IMR-90 (cell line): Measurements from ENCODE around the gene ZNF584. TPM values are rescaled to one million over a fixed set of nuclear protein-coding genes. Genes with fewer than 3 reads are reported as not detected.

Experiments used
- ATAC-seq: fragments of 200-7000 bp; cut with Tn5 transposase; 2 replicates; pipeline ENCODE4 v1.9.1; 2020; ENCODE audit warnings: low read depth, mild to moderate bottlenecking, moderate library complexity
- BruUV-seq: library from RNA; stranded (reverse); fragments of 400-500 nt; replicated peaks from 2 replicates; lab custom pipeline; 2021; lab: Mats Ljungman, UMichigan
- CTCF ChIA-PET: fragments of 300-600 bp; formaldehyde crosslinking; extraction: SDS; loops from one replicate; lab custom pipeline; 2021; ENCODE audit warnings: antibody characterized with exemption; lab: Yijun Ruan, JAX
- POLR2A ChIA-PET: fragments of 300-600 bp; sonication (Branson Sonifier 250); formaldehyde crosslinking; loops from one replicate; lab custom pipeline; 2022; ENCODE audit warnings: antibody characterized with exemption; ENCODE audit not compliant: unreplicated experiment; lab: Charles Lee
- DNase-seq: peaks from one replicate; pipeline ENCODE4 v3.0.0; 2013
- H2AFZ ChIP-seq: replicated peaks from 2 replicates; pipeline ENCODE3; 2013; ENCODE audit warnings: low read length, mild to moderate bottlenecking; ENCODE audit not compliant: poor library complexity
- H2AK5ac ChIP-seq: 2 replicates; pipeline ENCODE4 v1.6.1; 2013; ENCODE audit warnings: low read depth, low read length, inconsistent platforms
- H2AK9ac ChIP-seq: replicated peaks from 2 replicates; pipeline ENCODE3; 2013; ENCODE audit warnings: mild to moderate bottlenecking, low read depth, low read length, moderate library complexity; ENCODE audit not compliant: poor library complexity
- H2BK120ac ChIP-seq: 2 replicates; pipeline ENCODE4 v1.6.1; 2013; ENCODE audit warnings: low read depth, low read length, inconsistent platforms
- H2BK15ac ChIP-seq: 3 replicates; pipeline ENCODE4 v1.6.1; 2013; ENCODE audit warnings: low read depth, low read length, inconsistent platforms
- H2BK20ac ChIP-seq: 2 replicates; pipeline ENCODE4 v1.6.1; 2013; ENCODE audit warnings: low read depth, mild to moderate bottlenecking, inconsistent platforms, low read length, moderate library complexity
- H2BK5ac ChIP-seq: 2 replicates; pipeline ENCODE4 v1.6.1; 2013; ENCODE audit warnings: mild to moderate bottlenecking, low read depth, low read length, inconsistent platforms; ENCODE audit not compliant: poor library complexity, severe bottlenecking
- H3K14ac ChIP-seq: replicated peaks from 2 replicates; pipeline ENCODE4 v1.6.1; 2013; ENCODE audit warnings: low read depth, low read length, inconsistent platforms
- H3K18ac ChIP-seq: 2 replicates; pipeline ENCODE4 v1.6.1; 2013; ENCODE audit warnings: low read depth, low read length, control low read depth
- H3K23ac ChIP-seq: 2 replicates; pipeline ENCODE4 v1.6.1; 2013; ENCODE audit warnings: low read depth, low read length, inconsistent platforms
- H3K27ac ChIP-seq: 2 replicates; pipeline ENCODE4 v1.5.1; 2013; ENCODE audit warnings: mild to moderate bottlenecking, control low read depth, low read length; ENCODE audit not compliant: insufficient read depth
- H3K27me3 ChIP-seq: 2 replicates; pipeline ENCODE4 v1.6.1; 2013; ENCODE audit warnings: low read length; ENCODE audit not compliant: control insufficient read depth, insufficient read depth
- H3K36me3 ChIP-seq: 2 replicates; pipeline ENCODE4 v1.6.1; 2013; ENCODE audit warnings: low read length, mixed read lengths; ENCODE audit not compliant: control insufficient read depth, insufficient read depth
- H3K4ac ChIP-seq: 2 replicates; pipeline ENCODE4 v1.6.1; 2013; ENCODE audit warnings: low read depth, low read length, inconsistent platforms
- H3K4me1 ChIP-seq: 2 replicates; pipeline ENCODE4 v1.6.1; 2013; ENCODE audit warnings: low read length, mixed read lengths; ENCODE audit not compliant: control insufficient read depth, insufficient read depth
- H3K4me2 ChIP-seq: 2 replicates; pipeline ENCODE4 v1.6.1; 2013; ENCODE audit warnings: low read depth, mild to moderate bottlenecking, control low read depth, low read length, moderate library complexity
- H3K4me3 ChIP-seq: 2 replicates; pipeline ENCODE4 v1.5.1; 2013; ENCODE audit warnings: low read depth, mild to moderate bottlenecking, control low read depth, low read length, moderate library complexity; ENCODE audit not compliant: insufficient read depth
- H3K56ac ChIP-seq: 2 replicates; pipeline ENCODE4 v1.6.1; 2013; ENCODE audit warnings: low read length, inconsistent platforms; ENCODE audit not compliant: insufficient read depth; ENCODE audit errors: extremely low read depth
- H3K79me1 ChIP-seq, 2 experiments: 2 replicates each; pipeline ENCODE4 v1.6.1; 2013; ENCODE audit warnings: low read length in 2 of 2, inconsistent platforms in 1 of 2, low read depth in 1 of 2
- H3K9ac ChIP-seq: 2 replicates; pipeline ENCODE4 v1.6.1; 2013; ENCODE audit warnings: low read depth, low read length, control low read depth
- H3K9me1 ChIP-seq: 2 replicates; pipeline ENCODE4 v1.6.1; 2013; ENCODE audit warnings: low read length, inconsistent platforms; ENCODE audit not compliant: insufficient read depth
- H3K9me3 ChIP-seq: 2 replicates; pipeline ENCODE4 v1.6.1; 2013; ENCODE audit warnings: low read length; ENCODE audit not compliant: control insufficient read depth, insufficient read depth
- H4K20me1 ChIP-seq: 2 replicates; pipeline ENCODE4 v1.6.1; 2013; ENCODE audit warnings: low read length, inconsistent platforms; ENCODE audit not compliant: insufficient read depth
- H4K5ac ChIP-seq: 2 replicates; pipeline ENCODE4 v1.6.1; 2013; ENCODE audit warnings: mild to moderate bottlenecking, low read depth, low read length, control low read depth
- H4K8ac ChIP-seq, 2 experiments: 2 replicates each; pipeline ENCODE4 v1.6.1; 2013; ENCODE audit warnings: low read depth in 2 of 2, low read length in 2 of 2, control low read depth in 1 of 2, inconsistent platforms in 1 of 2
- H4K91ac ChIP-seq: 2 replicates; pipeline ENCODE4 v1.6.1; 2013; ENCODE audit warnings: low read depth, low read length, inconsistent platforms; ENCODE audit not compliant: insufficient read depth
- CHD1 ChIP-seq: IDR thresholded peaks from 2 replicates; pipeline ENCODE4 v1.6.1; 2012; ENCODE audit warnings: low read depth, low read length, improper control_type of control experiment
- FOS ChIP-seq: fragments of 150-350 bp; IDR thresholded peaks from 2 replicates; pipeline ENCODE4 v1.6.1; 2016; ENCODE audit warnings: low read depth, low read length
- RAD21 ChIP-seq: IDR thresholded peaks from 2 replicates; pipeline ENCODE4 v1.6.1; 2012; ENCODE audit warnings: low read length, improper control_type of control experiment
- RFX5 ChIP-seq: IDR thresholded peaks from 2 replicates; pipeline ENCODE4 v1.8.0; 2012; ENCODE audit warnings: low read depth, mild to moderate bottlenecking, low read length, moderate library complexity
- WGBS, 2 experiments: methylation state at CpG; one replicate each; pipeline versions ENCODE4 v1.1.5 to v1.1.7; 2013; ENCODE audit warnings: missing lambda C conversion rate in 2 of 2; ENCODE audit not compliant: insufficient read length in 1 of 2; ENCODE audit errors: extremely low coverage in 2 of 2; 5-methylcytosine and 5-hydroxymethylcytosine counted together
- dilution Hi-C: fragments of 300-500 bp; cut with HindIII; formaldehyde crosslinking; loops from one replicate; pipeline ENCODE4 v1.14.3; 2018; ENCODE audit warnings: low sequenced_read_pairs; ENCODE audit not compliant: unreplicated experiment
- in situ Hi-C: fragments of 300-500 bp; cut with MboI; formaldehyde crosslinking; loops from 3 replicates; pipeline ENCODE4 v1.14.3; 2019; ENCODE audit warnings: low sequenced_read_pairs, inconsistent platforms, mixed read lengths
- intact Hi-C: fragments of 100-400 bp; cut with micrococcal nuclease; formaldehyde crosslinking; loops from 2 replicates; pipeline ENCODE4 v1.10.0; 2022
- polyA plus RNA-seq, 3 experiments: library from polyadenylated mRNA; depleted of rRNA; stranded (reverse); fragments of >200 nt; gene quantifications; 2 replicates each; pipeline ENCODE4 v1.2.3, GENCODE V29; 2012; ENCODE audit warnings: low replicate concordance in 1 of 3
- total RNA-seq: library from RNA; depleted of rRNA; stranded (reverse); fragments of >200 nt; gene quantifications from 2 replicates; pipeline ENCODE4 v1.2.3, GENCODE V29; 2012

The ZNF584 gene
- total and polyA plus RNA-seq, 2 of the 4 experiments (the other 2 are of a cell fraction): 11.6 to 15.4 TPM

DNA sequence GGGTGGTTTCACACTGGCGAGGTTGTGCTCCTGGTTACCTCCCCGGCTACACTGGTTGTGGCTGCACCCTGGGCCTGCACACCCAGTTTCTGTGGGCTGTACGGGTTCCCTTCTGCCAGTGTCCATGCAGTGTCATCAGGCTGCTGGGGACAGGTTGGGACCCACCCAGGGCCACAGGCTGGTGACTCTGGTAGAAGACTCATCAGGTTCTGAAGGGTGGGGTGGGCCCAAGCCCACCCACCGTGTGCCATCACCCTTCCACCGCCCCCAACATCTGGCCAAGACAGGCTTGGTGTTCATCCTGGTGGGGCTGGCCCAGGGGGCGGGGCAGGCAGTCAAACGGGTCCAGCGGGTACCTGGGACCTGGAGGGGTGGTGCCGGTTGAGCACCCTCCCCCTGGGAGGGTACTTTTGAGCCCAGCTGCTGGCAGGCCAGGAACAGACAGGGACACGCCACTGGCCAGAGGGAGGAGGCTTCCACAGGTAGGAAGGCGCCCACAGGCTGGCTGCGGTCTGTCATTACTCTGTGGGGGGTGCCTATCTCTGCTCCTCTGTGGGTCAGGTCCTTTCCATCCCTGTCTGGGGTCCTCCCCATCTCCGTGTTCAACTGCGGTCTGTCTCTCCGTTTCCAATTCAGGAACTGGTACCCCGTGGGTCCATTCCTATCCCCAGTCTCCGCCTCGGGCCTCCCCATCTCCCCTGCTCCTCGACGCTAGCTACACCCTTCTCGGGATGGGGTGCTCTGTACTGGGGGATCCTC lies 13.1 kb upstream of the ZNF584 start, which contains the start of gene RNF225:
Gene RNF225, plus strand, starts transcription at position 437 of the 759 bp plus-strand sequence. CDS start 434 bp downstream, outside the sequence.
- TF ChIP-seq FOS (no peak), RFX5 (no peak), CHD1 (no peak), RAD21 (no peak)
- no peak within 1 kb of the TSS for H4K8ac ChIP-seq
- peaks cover 9 to 40% of the 10 kb centered on the region in 2 experiments for H3K79me1 ChIP-seq
- H3K4me2 ChIP-seq: no peak within 1 kb of the TSS
- no peak within 1 kb of the TSS for H2BK20ac ChIP-seq
- no peak within 1 kb of the TSS for H3K9ac ChIP-seq
- H3K9me1 ChIP-seq: no peaks in the 10 kb centered on the region
- H3K9me3 ChIP-seq: no peaks in the 10 kb centered on the region
- H3K4me1 ChIP-seq: peaks cover 2% of the 10 kb centered on the region; the same call in 1 of the 2 replicates
- dilution Hi-C loops (no loop called here), intact Hi-C loops (no loop called here), in situ Hi-C loops (no loop called here)
- H3K4me3 ChIP-seq: no peak within 1 kb of the TSS
- no peak within 1 kb of the TSS for H4K91ac ChIP-seq
- H2AK5ac ChIP-seq: no peak within 1 kb of the TSS
- H3K14ac ChIP-seq: no peak within 1 kb of the TSS
- no peak within 1 kb of the TSS for H3K23ac ChIP-seq
- ChIA-PET POLR2A (no interaction called here), CTCF (no interaction called here)
- no peak within 1 kb of the TSS for H2BK5ac ChIP-seq
- no peak within 1 kb of the TSS for H3K56ac ChIP-seq
- WGBS, 2 experiments: 38% methylated on average over 6 of the region's 21 CpGs; no CpG with 5 or more reads in 1 of the 2 experiments
- H3K27ac ChIP-seq: no peak within 1 kb of the TSS
- peaks cover 36% of the 10 kb centered on the region for H4K20me1 ChIP-seq
- peaks cover 26% of the 10 kb centered on the region for H3K36me3 ChIP-seq
- peak within 1 kb of the TSS; percentile 65 for H2AK9ac ChIP-seq
- H2BK15ac ChIP-seq: no peak within 1 kb of the TSS
- H2BK120ac ChIP-seq: no peak within 1 kb of the TSS
- H2AFZ ChIP-seq: peak within 1 kb of the TSS; percentile 61
- no peak within 1 kb of the TSS for H3K4ac ChIP-seq
- BruUV-seq: no TSS peak
- no peak for DNase-seq
- H3K18ac ChIP-seq: no peak within 1 kb of the TSS
- no peak within 1 kb of the TSS for H4K5ac ChIP-seq
- peak; percentile 18 for ATAC-seq
- H3K27me3 ChIP-seq: no peaks in the 10 kb centered on the region
